Measurements from ENCODE around the gene KDM5A. TPM values are rescaled to one million over a fixed set of nuclear protein-coding genes. Genes with fewer than 3 reads are reported as not detected.
A peak's percentile ranks its signal among the peaks of the same experiment; 100 is the strongest.
"Not testable (repeated sequence)": the region's sequence is repeated elsewhere in the genome, so short reads cannot be mapped to it uniquely, and the experiment has no call there.

Gene KDM5A
- total RNA-seq, result 10 to 100 TPM; 52.1 to 72.3 (median 66.2) TPM

- Histone ChIP-seq H3K9me3 (no peaks in the 10 kb centered on the region), H3K4me1 (peaks cover 18 to 28% of the 10 kb centered on the region in 2 donors), H3K27me3 (no peaks in the 10 kb centered on the region), H3K4me3 (replicated peaks in 1 of 3) (peak within 1 kb of the TSS; percentile 30 to 84 (median 82)), H3K27ac (peak within 1 kb of the TSS; percentile 92 to 97 (median 94)), H3K36me3 (peaks cover 0 to 1% of the 10 kb centered on the region in 2 donors)
- WGBS, 2 donors, result 2% methylated on average over 43 to 50 of the region's 53 CpGs
- intact Hi-C loops (cut with DNase I), result no loop called here
- TF ChIP-seq POLR2A (IDR thresholded peaks at IDR 0.05) (peak in 1 of 2 donors; percentile 61), CTCF (IDR thresholded peaks at IDR 0.05) (no peak)
- DNase-seq, result peak; percentile 87 to 89
Measured at GRCh38 chr12:389142-390096, at the start of gene KDM5A. KDM5A (minus strand) TSS chr12:389320; CDS start chr12:389091, 229 bp downstream.

GRCh38 chr12:435737-436136 is 46.6 kb upstream of the KDM5A start:
- H3K36me3 ChIP-seq, result peaks cover 0 to 28% of the 10 kb centered on the region in 2 donors
- H3K4me1 ChIP-seq; intact Hi-C loops (cut with DNase I); H3K9me3 ChIP-seq; H3K4me3 ChIP-seq (replicated peaks in 1 of 3); DNase-seq; H3K27ac ChIP-seq; H3K27me3 ChIP-seq: not testable (repeated sequence)
- WGBS, 2 donors, result 98% methylated on average over 2 of the region's 2 CpGs

GRCh38 chr12:422526-422925 is 33.4 kb upstream of the KDM5A start:
- H3K4me3 ChIP-seq (replicated peaks in 1 of 3), result no peak overlapping the region
- TF ChIP-seq POLR2A (IDR thresholded peaks at IDR 0.05) (no peak), CTCF (IDR thresholded peaks at IDR 0.05) (no peak)
- no peaks in the 10 kb centered on the region for H3K9me3 ChIP-seq
- DNase-seq, result peak; percentile 19 to 36
- 86 to 87% methylated on average over 3 of the region's 3 CpGs for WGBS, 2 donors
- no peaks in the 10 kb centered on the region for H3K27me3 ChIP-seq
- intact Hi-C loops (cut with DNase I), result no loop called here
- no peaks in the 10 kb centered on the region for H3K4me1 ChIP-seq
- H3K27ac ChIP-seq, result no peak overlapping the region
- peaks cover 0 to 9% of the 10 kb centered on the region in 2 donors for H3K36me3 ChIP-seq

- WGBS, 2 donors, result 96 to 98% methylated on average over 6 of the region's 6 CpGs
- no peaks in the 10 kb centered on the region for H3K27me3 ChIP-seq
- no peaks in the 10 kb centered on the region for H3K4me1 ChIP-seq
- intact Hi-C loops (cut with DNase I), result no loop called here
- H3K27ac ChIP-seq, result no peak overlapping the region
- H3K36me3 ChIP-seq, result peaks cover 0 to 15% of the 10 kb centered on the region in 2 donors
- no peak for DNase-seq
- TF ChIP-seq CTCF (IDR thresholded peaks at IDR 0.05) (no peak), POLR2A (IDR thresholded peaks at IDR 0.05) (no peak)
- no peaks in the 10 kb centered on the region for H3K9me3 ChIP-seq
- no peak overlapping the region for H3K4me3 ChIP-seq (replicated peaks in 1 of 3)
Measured at GRCh38 chr12:418432-418831, 29.3 kb upstream of the KDM5A start.

- no peaks in the 10 kb centered on the region for H3K9me3 ChIP-seq
- no peak overlapping the region for H3K4me3 ChIP-seq (replicated peaks in 1 of 3)
- no peaks in the 10 kb centered on the region for H3K4me1 ChIP-seq
- 78 to 87% methylated on average over 2 of the region's 2 CpGs for WGBS, 2 donors
- no peak for DNase-seq
- H3K36me3 ChIP-seq, result peaks cover 0 to 22% of the 10 kb centered on the region in 2 donors
- no peak overlapping the region for H3K27ac ChIP-seq
- no peaks in the 10 kb centered on the region for H3K27me3 ChIP-seq
- intact Hi-C loops (cut with DNase I), result no loop called here
- no peak for TF ChIP-seq POLR2A (IDR thresholded peaks at IDR 0.05)
- TF ChIP-seq CTCF (IDR thresholded peaks at IDR 0.05), result no peak
Measured at GRCh38 chr12:414859-415258, 25.7 kb upstream of the KDM5A start.
